SU-DHL-6 (cell line): ENCODE measurements around the gene SYNGR4.

Experiments used
- H2AFZ ChIP-seq: fragments of 200-600 bp; sonication (generic); 2 replicates; pipeline ENCODE4 v1.6.1; 2014; ENCODE audit warnings: low read depth, mild to moderate bottlenecking, moderate library complexity, mixed read lengths, antibody characterized with exemption, low read length; ENCODE audit not compliant: severe bottlenecking
- H3F3A ChIP-seq: fragments of 200-600 bp; shearing (Covaris generic); 2 replicates; pipeline ENCODE4 v1.6.0; 2016; ENCODE audit warnings: antibody characterized with exemption, mild to moderate bottlenecking; ENCODE audit not compliant: insufficient read depth
- H3K27ac ChIP-seq: fragments of 200-600 bp; sonication (generic); 2 replicates; pipeline ENCODE4 v1.5.1; 2016; ENCODE audit warnings: low read depth, mild to moderate bottlenecking, low read length, moderate library complexity, mixed read lengths
- H3K27me3 ChIP-seq: fragments of 200-600 bp; sonication (generic), shearing (Covaris generic); 2 replicates; pipeline ENCODE4 v1.6.0; 2014; ENCODE audit warnings: mild to moderate bottlenecking, low read length
- H3K36me3 ChIP-seq: fragments of 200-600 bp; sonication (generic); 2 replicates; pipeline ENCODE4 v1.6.1; 2014; ENCODE audit warnings: mild to moderate bottlenecking, low read length, mixed read lengths
- H3K4me2 ChIP-seq: fragments of 300-600, 200-600 bp; shearing (Covaris generic), sonication (generic); 2 replicates; pipeline ENCODE4 v1.6.0; 2014; ENCODE audit warnings: low read length, low read depth, mild to moderate bottlenecking; ENCODE audit not compliant: poor library complexity, severe bottlenecking
- H3K4me3 ChIP-seq: fragments of 200-600 bp; sonication (generic); 2 replicates; pipeline ENCODE4 v1.5.1; 2014; ENCODE audit warnings: antibody characterized with exemption, low read length, mild to moderate bottlenecking, mixed read lengths; ENCODE audit not compliant: insufficient read depth, poor library complexity, severe bottlenecking
- H3K79me2 ChIP-seq: fragments of 200-600 bp; sonication (generic); 2 replicates; pipeline ENCODE4 v1.6.1; 2014; ENCODE audit warnings: mild to moderate bottlenecking, low read length, moderate library complexity; ENCODE audit not compliant: insufficient read depth
- H3K9ac ChIP-seq: fragments of 200-600 bp; sonication (generic); 2 replicates; pipeline ENCODE4 v1.7.0; 2014; ENCODE audit warnings: mild to moderate bottlenecking, low read length
- H3K9me2 ChIP-seq: fragments of 200-600 bp; sonication (generic); replicated peaks from 2 replicates; pipeline ENCODE4 v1.6.1; 2014; ENCODE audit warnings: low read length; ENCODE audit not compliant: insufficient read depth
- H3K9me3 ChIP-seq: fragments of 200-600 bp; sonication (generic); 2 replicates; pipeline ENCODE4 v1.6.1; 2014; ENCODE audit warnings: low read length, mixed read lengths; ENCODE audit not compliant: insufficient read depth
- H4K20me1 ChIP-seq: fragments of 200-600 bp; sonication (generic); 2 replicates; pipeline ENCODE4 v1.6.1; 2014; ENCODE audit warnings: low read depth, mild to moderate bottlenecking, antibody characterized with exemption, low read length, moderate library complexity, mixed read lengths
- EZH2phosphoT487 ChIP-seq: fragments of 200-600 bp; sonication (generic), shearing (Covaris generic); conservative IDR thresholded peaks from 2 replicates; pipeline ENCODE4 v1.6.1; 2018; ENCODE audit warnings: mild to moderate bottlenecking, antibody characterized with exemption, low read length, moderate library complexity, mixed read lengths
- TF ChIP-seq, protein P1 (sequence below): fragments of 200-600 bp; sonication (generic); IDR thresholded peaks from one replicate; pipeline ENCODE4 v1.5.1; 2017; ENCODE audit warnings: antibody characterized with exemption, mild to moderate bottlenecking, low read length, moderate library complexity; ENCODE audit not compliant: insufficient read depth, poor library complexity, severe bottlenecking

Gene SYNGR4

DNA sequence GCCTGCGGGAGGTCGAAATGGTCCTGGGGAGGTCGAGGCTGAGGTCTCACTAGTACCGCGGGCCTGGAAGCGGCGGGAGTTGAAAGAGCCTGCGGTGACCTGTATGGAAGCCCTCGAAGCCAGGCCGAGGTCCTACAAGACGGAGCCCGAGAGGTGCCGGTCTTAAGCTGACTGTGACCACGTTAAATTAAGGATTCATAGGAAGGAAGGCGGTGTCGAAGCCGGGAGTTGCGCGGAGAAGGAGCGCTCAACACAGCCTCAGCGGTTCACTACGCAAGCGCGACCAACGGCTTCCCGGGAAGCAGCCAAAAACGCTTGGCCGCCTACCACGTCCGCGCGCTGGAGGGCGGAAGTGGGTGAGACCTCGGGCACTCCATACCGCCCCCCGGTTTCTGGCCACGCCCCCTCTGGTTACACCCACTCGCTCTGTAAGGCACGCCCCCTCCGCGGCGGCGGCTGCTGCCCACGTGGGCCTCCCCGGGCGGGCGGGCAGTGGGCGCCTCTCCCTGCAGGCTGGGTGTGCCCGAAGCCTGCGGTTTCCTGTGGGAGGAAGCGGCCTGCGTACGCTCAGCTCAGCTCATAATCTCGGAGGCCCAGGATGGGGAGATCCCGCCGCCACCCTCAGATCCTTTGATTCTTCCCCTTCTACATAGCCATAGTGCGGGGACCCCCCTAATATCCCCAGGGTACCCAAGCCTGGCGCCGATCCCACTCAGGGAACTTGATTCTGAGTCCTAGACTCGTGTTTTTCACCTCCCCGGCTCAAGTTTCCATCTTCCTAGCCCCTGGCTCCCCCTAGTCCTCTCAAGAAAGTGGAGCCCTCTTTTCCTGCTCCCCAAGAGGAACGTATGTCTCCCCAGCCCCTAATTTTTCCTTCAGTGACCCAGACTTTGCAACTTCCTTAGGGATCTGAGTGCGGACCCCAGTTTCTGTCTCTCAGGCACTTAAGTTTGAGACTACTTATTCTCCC is 42.3 kb upstream of the SYNGR4 start:
- Histone ChIP-seq H4K20me1 (no peaks in the 10 kb centered on the region), H3K79me2 (no peaks in the 10 kb centered on the region), H3K9ac (peak overlapping the region; percentile 78), H3K9me2 (no peaks in the 10 kb centered on the region), H3K4me2 (peak overlapping the region; percentile 84), H2AFZ (no peak overlapping the region), H3K36me3 (no peaks in the 10 kb centered on the region), H3K27me3 (no peaks in the 10 kb centered on the region), H3K4me3 (peak overlapping the region; percentile 61), H3F3A (peaks cover 27% of the 10 kb centered on the region), H3K27ac (peak overlapping the region; percentile 86), H3K9me3 (no peaks in the 10 kb centered on the region)
- TF ChIP-seq, protein P1, sequence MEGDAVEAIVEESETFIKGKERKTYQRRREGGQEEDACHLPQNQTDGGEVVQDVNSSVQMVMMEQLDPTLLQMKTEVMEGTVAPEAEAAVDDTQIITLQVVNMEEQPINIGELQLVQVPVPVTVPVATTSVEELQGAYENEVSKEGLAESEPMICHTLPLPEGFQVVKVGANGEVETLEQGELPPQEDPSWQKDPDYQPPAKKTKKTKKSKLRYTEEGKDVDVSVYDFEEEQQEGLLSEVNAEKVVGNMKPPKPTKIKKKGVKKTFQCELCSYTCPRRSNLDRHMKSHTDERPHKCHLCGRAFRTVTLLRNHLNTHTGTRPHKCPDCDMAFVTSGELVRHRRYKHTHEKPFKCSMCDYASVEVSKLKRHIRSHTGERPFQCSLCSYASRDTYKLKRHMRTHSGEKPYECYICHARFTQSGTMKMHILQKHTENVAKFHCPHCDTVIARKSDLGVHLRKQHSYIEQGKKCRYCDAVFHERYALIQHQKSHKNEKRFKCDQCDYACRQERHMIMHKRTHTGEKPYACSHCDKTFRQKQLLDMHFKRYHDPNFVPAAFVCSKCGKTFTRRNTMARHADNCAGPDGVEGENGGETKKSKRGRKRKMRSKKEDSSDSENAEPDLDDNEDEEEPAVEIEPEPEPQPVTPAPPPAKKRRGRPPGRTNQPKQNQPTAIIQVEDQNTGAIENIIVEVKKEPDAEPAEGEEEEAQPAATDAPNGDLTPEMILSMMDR: no peak
- no peak for TF ChIP-seq EZH2phosphoT487

DNA sequence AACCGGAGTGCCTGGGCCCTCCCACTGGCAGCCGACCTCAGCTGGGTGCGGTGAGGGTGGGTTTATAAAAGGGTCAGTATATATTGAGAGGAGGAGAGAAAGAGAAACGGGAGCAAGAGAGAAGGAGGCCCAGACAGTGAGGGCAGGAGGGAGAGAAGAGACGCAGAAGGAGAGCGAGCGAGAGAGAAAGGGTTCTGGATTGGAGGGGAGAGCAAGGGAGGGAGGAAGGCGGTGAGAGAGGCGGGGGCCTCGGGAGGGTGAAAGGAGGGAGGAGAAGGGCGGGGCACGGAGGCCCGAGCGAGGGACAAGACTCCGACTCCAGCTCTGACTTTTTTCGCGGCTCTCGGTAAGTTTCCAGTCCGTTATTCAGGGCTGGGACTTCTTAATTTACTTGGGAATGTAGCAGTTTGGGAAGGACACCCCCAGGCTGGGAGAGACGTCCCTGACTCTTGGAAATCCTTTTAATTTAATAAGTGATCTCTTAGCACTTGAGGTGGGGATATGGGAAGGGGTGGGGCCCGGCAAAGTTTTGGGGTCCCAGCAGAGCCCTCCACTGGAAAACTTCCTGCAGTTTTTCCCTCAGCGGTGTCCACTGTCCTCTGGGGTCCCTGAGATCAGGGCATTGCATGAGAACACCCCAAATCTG is 38.8 kb upstream of the SYNGR4 start, which contains the start of gene EMP3:
Gene EMP3, plus strand, starts transcription at position 288 of the 646 bp plus-strand sequence. CDS start 1,293 bp downstream, outside the sequence.
- Histone ChIP-seq H3K27ac (peak within 1 kb of the TSS; percentile 53), H3K79me2 (0 out of 2 replicates have a peak, but pooled peaks cover 5% of the 10 kb centered on the region), H3K9me3 (0 out of 2 replicates have a peak, but pooled peaks cover 5% of the 10 kb centered on the region), H3K36me3 (peaks cover 4% of the 10 kb centered on the region; the same call in 1 of the 2 replicates), H3K27me3 (no peaks in the 10 kb centered on the region), H3K9me2 (no peaks in the 10 kb centered on the region), H2AFZ (peak within 1 kb of the TSS; percentile 30), H3K4me3 (peak within 1 kb of the TSS; percentile 57), H4K20me1 (no peaks in the 10 kb centered on the region), H3K4me2 (peak within 1 kb of the TSS; percentile 71), H3F3A (peaks cover 40% of the 10 kb centered on the region), H3K9ac (peak within 1 kb of the TSS; percentile 59)
- TF ChIP-seq, protein P1: no peak
- TF ChIP-seq EZH2phosphoT487: no peak

DNA sequence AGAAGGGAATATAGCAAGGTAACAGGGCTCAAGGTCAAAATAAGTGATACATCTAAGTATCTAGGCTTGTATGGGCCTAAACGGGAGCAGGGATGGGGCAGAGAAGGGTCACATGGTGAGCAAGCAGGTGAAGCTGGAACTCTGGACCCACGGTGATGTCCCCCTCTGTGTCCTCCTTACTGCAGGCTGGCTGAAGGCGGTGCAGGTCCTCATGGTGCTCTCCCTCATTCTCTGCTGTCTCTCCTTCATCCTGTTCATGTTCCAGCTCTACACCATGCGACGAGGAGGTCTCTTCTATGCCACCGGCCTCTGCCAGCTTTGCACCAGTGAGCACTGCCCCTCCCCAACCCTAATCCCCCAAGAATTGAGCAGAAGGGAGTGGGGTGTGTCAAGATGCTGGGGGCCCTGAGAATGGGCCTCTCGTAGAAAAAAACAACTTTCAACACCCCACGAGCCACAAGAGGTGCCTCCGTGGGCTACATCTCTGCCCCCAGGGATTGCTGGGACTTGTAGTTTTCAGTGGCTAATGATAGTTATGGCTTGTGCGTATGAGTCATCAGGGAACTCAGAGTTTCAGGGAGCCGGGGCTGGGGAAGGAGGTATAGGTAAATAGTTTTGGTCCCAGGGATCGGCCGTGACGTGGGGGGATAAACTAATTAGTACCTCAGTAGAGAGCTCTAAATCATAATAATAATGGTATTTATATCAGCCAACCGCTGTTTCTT is 34.8 kb upstream of the SYNGR4 start:
- peak overlapping the region; percentile 81 for H3K4me2 ChIP-seq
- H3K27me3 ChIP-seq: no peaks in the 10 kb centered on the region
- TF ChIP-seq, protein P1: no peak
- TF ChIP-seq EZH2phosphoT487: no peak
- H3K9me2 ChIP-seq: no peaks in the 10 kb centered on the region
- peaks cover 44% of the 10 kb centered on the region for H3F3A ChIP-seq
- peak overlapping the region; percentile 84 for H2AFZ ChIP-seq
- H3K36me3 ChIP-seq: peaks cover 4% of the 10 kb centered on the region; the same call in 1 of the 2 replicates
- 0 out of 2 replicates have a peak, but pooled peaks cover 5% of the 10 kb centered on the region for H3K79me2 ChIP-seq
- peak overlapping the region; percentile 60 for H3K4me3 ChIP-seq
- no peaks in the 10 kb centered on the region for H4K20me1 ChIP-seq
- peak overlapping the region; percentile 72 for H3K9ac ChIP-seq
- 0 out of 2 replicates have a peak, but pooled peaks cover 5% of the 10 kb centered on the region for H3K9me3 ChIP-seq
- peak overlapping the region; percentile 81 for H3K27ac ChIP-seq
